GM10248 (cell line): ENCODE measurements around the gene SIN3A.
"Not testable (repeated sequence)": the region's sequence is repeated elsewhere in the genome, so short reads cannot be mapped to it uniquely, and the experiment has no call there.

ENCODE experiments used
- CTCF ChIA-PET: fragments of 300-600 bp; sonication (Branson Sonifier 250); formaldehyde crosslinking; extraction: SDS; loops from one replicate; lab custom pipeline; 2021; ENCODE audit warnings: antibody characterized with exemption; lab: Yijun Ruan, JAX
- POLR2A ChIA-PET: fragments of 350-650 bp; sonication (Branson Sonifier 250); formaldehyde crosslinking; extraction: SDS; loops from one replicate; lab custom pipeline; 2020; ENCODE audit warnings: antibody characterized with exemption; lab: Yijun Ruan, JAX
- DNase-seq: peaks from one replicate; pipeline ENCODE4 v3.0.0; 2012; ENCODE audit errors: extremely low spot score
- TF ChIP-seq, protein P1 (sequence below): IDR thresholded peaks from 2 replicates; pipeline ENCODE4 v1.5.1; 2012; ENCODE audit warnings: mild to moderate bottlenecking, low read depth; ENCODE audit errors: extremely low read depth, missing control alignments, control extremely low read depth

Gene SIN3A

DNA sequence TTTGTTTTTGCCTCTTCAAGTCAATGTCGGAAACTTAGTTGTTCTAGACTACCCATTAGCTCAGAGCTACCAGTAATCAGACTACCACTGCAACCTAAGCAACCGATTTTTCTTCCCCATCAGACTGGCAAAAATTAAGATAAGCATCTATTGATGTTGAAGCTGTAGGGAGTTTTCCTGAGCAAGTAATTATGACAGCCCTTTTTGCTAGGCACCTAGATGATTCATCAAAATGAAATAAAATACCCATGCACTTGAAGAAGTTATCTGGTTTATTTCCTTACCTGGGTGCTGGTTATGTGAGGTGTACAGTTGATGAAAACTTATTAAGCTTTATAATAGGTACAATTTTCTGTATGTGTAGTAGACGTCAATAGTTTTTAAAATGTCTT lies 116.2 kb downstream of the SIN3A start:
- DNase-seq, result no peak
- ChIA-PET CTCF (no interaction called here), POLR2A (no interaction called here)
- TF ChIP-seq, protein P1, sequence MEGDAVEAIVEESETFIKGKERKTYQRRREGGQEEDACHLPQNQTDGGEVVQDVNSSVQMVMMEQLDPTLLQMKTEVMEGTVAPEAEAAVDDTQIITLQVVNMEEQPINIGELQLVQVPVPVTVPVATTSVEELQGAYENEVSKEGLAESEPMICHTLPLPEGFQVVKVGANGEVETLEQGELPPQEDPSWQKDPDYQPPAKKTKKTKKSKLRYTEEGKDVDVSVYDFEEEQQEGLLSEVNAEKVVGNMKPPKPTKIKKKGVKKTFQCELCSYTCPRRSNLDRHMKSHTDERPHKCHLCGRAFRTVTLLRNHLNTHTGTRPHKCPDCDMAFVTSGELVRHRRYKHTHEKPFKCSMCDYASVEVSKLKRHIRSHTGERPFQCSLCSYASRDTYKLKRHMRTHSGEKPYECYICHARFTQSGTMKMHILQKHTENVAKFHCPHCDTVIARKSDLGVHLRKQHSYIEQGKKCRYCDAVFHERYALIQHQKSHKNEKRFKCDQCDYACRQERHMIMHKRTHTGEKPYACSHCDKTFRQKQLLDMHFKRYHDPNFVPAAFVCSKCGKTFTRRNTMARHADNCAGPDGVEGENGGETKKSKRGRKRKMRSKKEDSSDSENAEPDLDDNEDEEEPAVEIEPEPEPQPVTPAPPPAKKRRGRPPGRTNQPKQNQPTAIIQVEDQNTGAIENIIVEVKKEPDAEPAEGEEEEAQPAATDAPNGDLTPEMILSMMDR, result no peak

DNA sequence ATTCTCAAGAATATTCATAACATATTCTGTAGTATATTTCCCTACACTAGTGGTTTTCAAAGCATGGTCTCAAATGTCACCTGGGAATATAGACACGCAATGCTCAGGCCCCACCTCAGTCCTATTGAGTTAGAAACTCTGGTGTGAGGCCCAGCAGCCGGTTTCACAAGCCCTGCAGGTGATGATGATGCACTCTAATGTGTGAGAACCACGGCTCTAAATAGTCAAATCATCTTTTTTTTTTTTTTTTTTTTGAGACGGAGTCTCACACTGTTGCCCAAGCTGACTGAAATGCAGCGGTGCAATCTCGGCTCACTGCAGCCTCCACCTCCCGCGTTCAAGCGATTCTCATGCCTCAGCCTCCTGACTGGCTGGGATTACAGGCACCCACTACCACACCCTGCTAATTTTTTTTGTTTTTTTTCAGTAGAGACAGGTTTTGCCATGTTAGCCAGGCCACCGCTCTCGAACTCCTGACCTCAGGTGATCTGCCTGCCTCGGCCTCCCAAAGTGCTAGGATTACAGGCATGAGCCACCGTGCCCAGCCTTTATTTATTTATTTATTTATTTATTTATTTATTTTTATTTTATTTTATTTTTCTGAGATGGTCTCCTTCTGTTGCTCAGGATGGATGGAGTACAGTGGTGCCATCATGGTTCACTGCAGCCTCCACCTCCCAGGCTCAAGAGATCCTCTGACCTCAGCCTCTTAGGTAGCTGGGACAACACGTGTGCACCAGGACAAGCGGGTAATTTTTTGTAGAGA lies 117.7 kb downstream of the SIN3A start:
- ChIA-PET CTCF (interaction anchor here (0.9 kb wide), 1 partner anchor 353 kb away, joined by 3 read pairs; no protein-coding TSS in a partner anchor), POLR2A (interaction anchor here (0.6 kb wide), 1 partner anchor 304 kb away, joined by 3 read pairs; no protein-coding TSS in a partner anchor)

GRCh38 chr15:75332093-75332492 lies 119.4 kb downstream of the SIN3A start:
- POLR2A ChIA-PET, DNase-seq, CTCF ChIA-PET: not testable (repeated sequence)

More for the DNA sequence above, 117.7 kb downstream of the SIN3A start:
- DNase-seq, result not testable (repeated sequence)

DNA sequence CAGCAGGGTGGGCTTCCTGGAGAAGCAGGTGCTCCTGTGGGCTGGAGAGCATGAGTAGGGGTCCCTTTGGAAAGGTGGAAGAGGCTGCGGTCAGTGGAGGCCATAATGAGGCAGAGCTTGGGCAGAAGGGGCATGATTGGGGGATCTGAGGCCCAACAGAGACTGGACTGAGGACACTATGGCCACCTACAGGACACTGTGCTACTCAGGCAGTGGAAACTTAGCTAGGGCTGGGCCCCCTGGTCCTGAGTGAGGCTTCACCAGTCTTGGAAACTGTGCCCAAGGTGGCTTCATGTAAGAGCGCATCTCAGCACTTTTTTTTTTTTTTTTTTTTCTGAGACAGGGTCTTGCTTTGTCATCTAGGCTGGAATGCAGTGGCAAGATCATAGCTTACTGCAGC lies 121.9 kb downstream of the SIN3A start:
- POLR2A ChIA-PET, result no interaction called here
- no peak for DNase-seq
- TF ChIP-seq, protein P1, result no peak
- CTCF ChIA-PET, result interaction anchor here (2.0 kb wide), 1 partner anchor 39 kb away, joined by 5 read pairs; the partner anchor contains the start of gene MAN2C1

- POLR2A ChIA-PET, result no interaction called here
- DNase-seq, result no peak
- TF ChIP-seq, protein P1, result peak; percentile 11
- CTCF ChIA-PET, result interaction anchor here (1.0 to 2.0 kb wide), 4 partner anchors 39 to 319 kb away, joined by 3 to 5 read pairs (median 3); partner anchors contain the start of genes MAN2C1 and SNX33
Observed at GRCh38 chr15:75328493-75329314, 122.8 kb downstream of the SIN3A start.

DNA sequence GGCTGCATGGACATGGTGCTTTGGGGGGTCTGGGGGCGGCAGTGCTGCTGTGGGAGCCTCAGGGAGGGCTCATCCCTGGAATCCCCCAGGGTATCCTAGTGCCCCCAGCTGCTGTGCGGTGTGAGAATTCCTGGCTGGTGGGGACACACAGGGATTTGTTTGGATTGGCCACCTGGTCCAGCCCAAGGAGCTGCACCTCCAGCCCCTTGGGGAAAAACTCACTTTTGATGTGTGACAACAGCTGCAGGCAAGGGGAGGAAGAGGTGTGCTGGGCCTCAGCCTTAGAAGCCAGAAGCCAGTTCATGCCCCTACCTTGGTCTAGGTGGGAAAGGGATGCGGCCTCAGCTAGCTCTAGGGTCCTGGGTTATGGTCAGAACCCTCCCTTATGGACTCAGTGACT lies 124.0 kb downstream of the SIN3A start:
- CTCF ChIA-PET, result interaction anchor here (0.8 to 2.0 kb wide), 3 partner anchors 41 to 159 kb away, joined by 3 to 5 read pairs (median 3); partner anchors contain the start of gene MAN2C1
- no peak for DNase-seq
- TF ChIP-seq, protein P1, result no peak
- POLR2A ChIA-PET, result no interaction called here

- POLR2A ChIA-PET, result no interaction called here
- DNase-seq, result no peak
- TF ChIP-seq, protein P1, result no peak
- CTCF ChIA-PET, result no interaction called here
Observed at GRCh38 chr15:75327005-75327404, 124.5 kb downstream of the SIN3A start.
